Smooth muscle cell of the pulmonary artery (primary cell): ENCODE data around the gene DHX36. TPM values are rescaled to one million over a fixed set of nuclear protein-coding genes. Genes with fewer than 3 reads are reported as not detected.

ENCODE experiments used
- total RNA-seq: library from RNA; depleted of rRNA; stranded (reverse); fragments of >200 nt; gene quantifications from 2 replicates; pipeline ENCODE4 v1.2.3, GENCODE V29; 2014

The DHX36 gene
- 47.6 and 48.2 TPM in 2 replicates for total RNA-seq

GRCh38 chr3:154323891-154324738, at the start of gene DHX36:
DHX36 (minus strand) TSS chr3:154324487; CDS start chr3:154324416, 71 bp downstream.

Other genes with a start within 250 kb of the DHX36 start
- 1.4 and 1.5 TPM in 2 replicates for gene ARHGEF26, start 203.1 kb downstream of the DHX36 start, total RNA-seq
- not detected in 2 replicates for gene GPR149, start 105.7 kb upstream of the DHX36 start, total RNA-seq